ENCODE results near the gene ZNF708. TPM values are rescaled to one million over a fixed set of nuclear protein-coding genes. Genes with fewer than 3 reads are reported as not detected.
"Not testable (repeated sequence)": the region's sequence is repeated elsewhere in the genome, so short reads cannot be mapped to it uniquely, and the experiment has no call there.

Gene ZNF708
- polyA plus RNA-seq, 1 donor from 2014 or later = 30.9 TPM

GRCh38 chr19:21264416-21264815 lies 64.8 kb downstream of the ZNF708 start:
- TF ChIP-seq RAD21 (conservative IDR thresholded peaks at IDR 0.05) (no peak), EP300 (conservative IDR thresholded peaks at IDR 0.05; ENCODE audit: poor library complexity, severe bottlenecking) (no peak), REST (IDR thresholded peaks at IDR 0.05; ENCODE audit: borderline replicate concordance) (no peak), POLR2AphosphoS5 (IDR thresholded peaks at IDR 0.05) (no peak), EZH2 (IDR thresholded peaks at IDR 0.05; ENCODE audit: borderline replicate concordance, insufficient read depth, low read length, poor library complexity, severe bottlenecking) (no peak), SMC3 (conservative IDR thresholded peaks at IDR 0.05; ENCODE audit: poor library complexity) (no peak), CTCF (IDR thresholded peaks at IDR 0.05; ENCODE audit: poor library complexity, severe bottlenecking) (no peak), MXI1 (conservative IDR thresholded peaks at IDR 0.05; ENCODE audit: poor library complexity, severe bottlenecking) (no peak), TAF1 (IDR thresholded peaks at IDR 0.05; ENCODE audit: low read depth) (no peak)
- Histone ChIP-seq H3K9me2 (ENCODE audit: insufficient read depth, low read length) (no peaks in the 10 kb centered on the region), H3K79me2 (replicated peaks; ENCODE audit: insufficient read depth, low read length) (no peaks in the 10 kb centered on the region), H3K4me2 (ENCODE audit: low read length) (no peak overlapping the region), H3K9ac (ENCODE audit: low read length) (no peak overlapping the region), H3K36me3 (ENCODE audit: insufficient read depth, low read length) (no peaks in the 10 kb centered on the region), H2AFZ (ENCODE audit: low read depth, low read length) (no peak overlapping the region), H3K4me3 (ENCODE audit: low read length) (no peak overlapping the region), H3K27ac (ENCODE audit: low read length) (no peak overlapping the region), H4K20me1 (ENCODE audit: insufficient read depth) (no peaks in the 10 kb centered on the region), H3K27me3 (ENCODE audit: insufficient read depth, low read depth, low read length) (no peaks in the 10 kb centered on the region), H3K9me3 (ENCODE audit: low read length) (no peaks in the 10 kb centered on the region), H3F3A (ENCODE audit: insufficient read depth, low read length, poor library complexity, severe bottlenecking) (no peaks in the 10 kb centered on the region)

- H3K9ac ChIP-seq (ENCODE audit: low read length); H3K36me3 ChIP-seq (ENCODE audit: insufficient read depth, low read length); H4K20me1 ChIP-seq (ENCODE audit: insufficient read depth); H3K27me3 ChIP-seq (ENCODE audit: insufficient read depth, low read depth, low read length); H3K4me3 ChIP-seq (ENCODE audit: low read length); H3K9me3 ChIP-seq (ENCODE audit: low read length); H2AFZ ChIP-seq (ENCODE audit: low read depth, low read length); H3K9me2 ChIP-seq (ENCODE audit: insufficient read depth, low read length); H3K79me2 ChIP-seq (replicated peaks; ENCODE audit: insufficient read depth, low read length); H3K27ac ChIP-seq (ENCODE audit: low read length); H3F3A ChIP-seq (ENCODE audit: insufficient read depth, low read length, poor library complexity, severe bottlenecking); H3K4me2 ChIP-seq (ENCODE audit: low read length): not testable (repeated sequence)
Measured at GRCh38 chr19:21260848-21261381, 68.3 kb downstream of the ZNF708 start.
